PC-3 (cell line): ENCODE measurements around the gene DNAI4. TPM values are rescaled to one million over a fixed set of nuclear protein-coding genes. Genes with fewer than 3 reads are reported as not detected.
"Not testable (repeated sequence)": the region's sequence is repeated elsewhere in the genome, so short reads cannot be mapped to it uniquely, and the experiment has no call there.

Experiments used
- ATAC-seq: fragments of 200-7000 bp; cut with Tn5 transposase; 2 replicates; pipeline ENCODE4 v1.9.1; 2020; ENCODE audit warnings: mild to moderate bottlenecking, moderate library complexity
- BruUV-seq: library from RNA; stranded (reverse); fragments of 400-500 nt; replicated peaks from 2 replicates; lab custom pipeline; 2021; lab: Mats Ljungman, UMichigan
- CTCF ChIA-PET: fragments of 300-600 bp; sonication (Branson Sonifier 250); formaldehyde crosslinking; loops from one replicate; lab custom pipeline; 2022; ENCODE audit warnings: antibody characterized with exemption; lab: Charles Lee
- POLR2A ChIA-PET: fragments of 300-600 bp; sonication (Branson Sonifier 250); formaldehyde crosslinking; loops from one replicate; lab custom pipeline; 2022; ENCODE audit warnings: antibody characterized with exemption; ENCODE audit not compliant: unreplicated experiment; lab: Charles Lee
- DNase-seq: peaks from one replicate; pipeline ENCODE4 v3.0.0-alpha.2; 2015
- H2AFZ ChIP-seq: fragments of 300-600 bp; sonication (generic); 2 replicates; pipeline ENCODE4 v1.6.0; 2016; ENCODE audit warnings: antibody characterized with exemption, low read length
- H3F3A ChIP-seq: fragments of 300-600 bp; sonication (generic); one replicate; pipeline ENCODE4 v1.6.0; 2017; ENCODE audit warnings: antibody characterized with exemption, low read length, control low read depth, mild to moderate bottlenecking; ENCODE audit not compliant: unreplicated experiment
- H3K27ac ChIP-seq: fragments of 300-600 bp; sonication (generic); 2 replicates; pipeline ENCODE4 v1.5.1; 2016; ENCODE audit warnings: mild to moderate bottlenecking, low read length
- H3K27me3 ChIP-seq: fragments of 300-600 bp; sonication (generic); 2 replicates; pipeline ENCODE4 v1.6.1; 2016; ENCODE audit warnings: low read length, mixed read lengths
- H3K36me3 ChIP-seq: fragments of 300-600 bp; sonication (generic); 2 replicates; pipeline ENCODE4 v1.6.1; 2016; ENCODE audit warnings: low read depth, mixed run types, low read length, mixed read lengths
- H3K4me1 ChIP-seq: fragments of 300-600 bp; sonication (generic); 2 replicates; pipeline ENCODE4 v1.5.1; 2016; ENCODE audit warnings: low read length; ENCODE audit not compliant: insufficient read depth
- H3K4me2 ChIP-seq: fragments of 300-600 bp; sonication (generic); 2 replicates; pipeline ENCODE4 v1.6.0; 2016; ENCODE audit warnings: low read length
- H3K4me3 ChIP-seq: fragments of 300-600 bp; sonication (generic); 2 replicates; pipeline ENCODE4 v1.5.1; 2016; ENCODE audit warnings: mild to moderate bottlenecking, low read length, mixed read lengths
- H3K79me2 ChIP-seq: fragments of 300-600 bp; sonication (generic); 2 replicates; pipeline ENCODE4 v1.6.1; 2017; ENCODE audit warnings: low read length, mixed read lengths
- H3K9ac ChIP-seq: fragments of 300-600 bp; sonication (generic); 2 replicates; pipeline ENCODE4 v1.6.0; 2016; ENCODE audit warnings: mild to moderate bottlenecking, low read length
- H3K9me2 ChIP-seq: fragments of 300-600 bp; sonication (generic); replicated peaks from 2 replicates; pipeline ENCODE4 v1.6.1; 2016; ENCODE audit warnings: mixed run types, low read length, mixed read lengths
- H3K9me3 ChIP-seq: fragments of 300-600 bp; sonication (generic); 2 replicates; pipeline ENCODE4 v1.6.1; 2016; ENCODE audit warnings: low read length, mixed read lengths
- H4K20me1 ChIP-seq: fragments of 300-600 bp; sonication (generic); 2 replicates; pipeline ENCODE4 v1.6.1; 2016; ENCODE audit warnings: low read length, mixed read lengths
- CTCF ChIP-seq: fragments of 300-600 bp; sonication (generic); conservative IDR thresholded peaks from 2 replicates; pipeline ENCODE4 v1.5.1; 2017; ENCODE audit warnings: antibody characterized with exemption, low read depth, mild to moderate bottlenecking, low read length
- EZH2 ChIP-seq: fragments of 300-600 bp; sonication (generic); IDR thresholded peaks from one replicate; pipeline ENCODE4 v1.6.1; 2017; ENCODE audit warnings: antibody characterized with exemption, mild to moderate bottlenecking, low read length; ENCODE audit not compliant: unreplicated experiment
- EZH2phosphoT487 ChIP-seq: fragments of 300-600 bp; sonication (generic); IDR thresholded peaks from 2 replicates; pipeline ENCODE4 v1.6.1; 2018; ENCODE audit warnings: mild to moderate bottlenecking, antibody characterized with exemption, low read length, borderline replicate concordance
- intact Hi-C: fragments of 100-400 bp; cut with micrococcal nuclease; formaldehyde crosslinking; loops from 2 replicates; pipeline ENCODE4 v1.9.0; 2023
- total RNA-seq: library from RNA; depleted of rRNA; stranded (reverse); fragments of >200 nt; gene quantifications from 2 replicates; pipeline ENCODE4 v1.2.3, GENCODE V29; 2014

The DNAI4 gene
- total RNA-seq, 1 experiment from 2014 or later = 1.6 TPM

GRCh38 chr1:66876664-66877063, 48.0 kb downstream of the DNAI4 start:
- Histone ChIP-seq H3K4me2 (no peak overlapping the region), H3F3A (no peaks in the 10 kb centered on the region), H3K9ac (no peak overlapping the region), H3K4me1 (no peaks in the 10 kb centered on the region), H3K9me2 (no peaks in the 10 kb centered on the region), H3K79me2 (no peaks in the 10 kb centered on the region), H3K27ac (no peak overlapping the region), H2AFZ (no peak overlapping the region), H3K4me3 (no peak overlapping the region), H3K9me3 (no peaks in the 10 kb centered on the region), H3K36me3 (no peaks in the 10 kb centered on the region), H3K27me3 (no peaks in the 10 kb centered on the region), H4K20me1 (no peaks in the 10 kb centered on the region)
- DNase-seq = no peak
- no TSS peak for BruUV-seq
- no peak for ATAC-seq
- ChIA-PET POLR2A (no interaction called here), CTCF (no interaction called here)
- 0 out of 2 replicates have a peak, but pooled peaks have one; percentile 8 for TF ChIP-seq CTCF
- TF ChIP-seq EZH2phosphoT487 = no peak
- no peak for TF ChIP-seq EZH2
- intact Hi-C loops = no loop called here

- H3K9me3 ChIP-seq = no peaks in the 10 kb centered on the region
- TF ChIP-seq EZH2 = no peak
- TF ChIP-seq CTCF = no peak
- no peak for TF ChIP-seq EZH2phosphoT487
- H3K4me3 ChIP-seq = no peak overlapping the region
- no peaks in the 10 kb centered on the region for H4K20me1 ChIP-seq
- ChIA-PET CTCF (no interaction called here), POLR2A (no interaction called here)
- no peaks in the 10 kb centered on the region for H3F3A ChIP-seq
- no peaks in the 10 kb centered on the region for H3K36me3 ChIP-seq
- DNase-seq = no peak
- ATAC-seq = no peak
- intact Hi-C loops = no loop called here
- H2AFZ ChIP-seq = no peak overlapping the region
- no peak overlapping the region for H3K4me2 ChIP-seq
- BruUV-seq = no TSS peak
- no peaks in the 10 kb centered on the region for H3K79me2 ChIP-seq
- H3K9ac ChIP-seq = no peak overlapping the region
- no peak overlapping the region for H3K27ac ChIP-seq
- H3K4me1 ChIP-seq = no peaks in the 10 kb centered on the region
- no peaks in the 10 kb centered on the region for H3K27me3 ChIP-seq
- H3K9me2 ChIP-seq = no peaks in the 10 kb centered on the region
Measured at GRCh38 chr1:66873111-66873510, 51.5 kb downstream of the DNAI4 start.

- CTCF ChIA-PET, H3K27ac ChIP-seq, BruUV-seq, H3K9ac ChIP-seq, H3K4me2 ChIP-seq, DNase-seq, H3F3A ChIP-seq, ATAC-seq, H4K20me1 ChIP-seq, H3K9me3 ChIP-seq, H3K9me2 ChIP-seq, H3K79me2 ChIP-seq, H3K4me1 ChIP-seq, POLR2A ChIA-PET, intact Hi-C loops, H3K36me3 ChIP-seq, H3K4me3 ChIP-seq, H3K27me3 ChIP-seq, H2AFZ ChIP-seq: not testable (repeated sequence)
Measured at GRCh38 chr1:66872024-66872423, 52.6 kb downstream of the DNAI4 start.
